Ammon's horn (tissue), 1 donor: Measurements from ENCODE around the gene NOS3.
"Not testable (repeated sequence)": the region's sequence is repeated elsewhere in the genome, so short reads cannot be mapped to it uniquely, and the experiment has no call there.

ENCODE experiments used
- DNase-seq: peaks from one replicate; pipeline ENCODE4 v3.0.0-alpha.2; 2016; ENCODE audit warnings: low spot score

NOS3 gene

GRCh38 chr7:151038951-151039849 is 48.4 kb downstream of the NOS3 start:
- DNase-seq: no peak

- DNase-seq: no peak
Measured at GRCh38 chr7:151039850-151040548, 49.2 kb downstream of the NOS3 start.

GRCh38 chr7:151040616-151041375 is 50.0 kb downstream of the NOS3 start:
- no peak for DNase-seq

- not testable (repeated sequence) for DNase-seq
Measured at GRCh38 chr7:151043449-151043848, 52.6 kb downstream of the NOS3 start.

GRCh38 chr7:151043959-151044358 is 53.1 kb downstream of the NOS3 start:
- DNase-seq: no peak

GRCh38 chr7:151045262-151045661 is 54.4 kb downstream of the NOS3 start:
- DNase-seq: no peak

GRCh38 chr7:151045967-151046366 is 55.1 kb downstream of the NOS3 start:
- no peak for DNase-seq

GRCh38 chr7:151046603-151047573 is 56.1 kb downstream of the NOS3 start:
- DNase-seq: peak; percentile 77

- no peak for DNase-seq
Measured at GRCh38 chr7:151047976-151048815, 57.4 kb downstream of the NOS3 start, which contains the start of gene ASIC3. Gene ASIC3, plus strand, starts transcription at chr7:151048531. Its CDS starts 355 bp downstream, at chr7:151048886.

GRCh38 chr7:151048911-151049463 is 58.2 kb downstream of the NOS3 start:
- no peak for DNase-seq

- DNase-seq: peak; percentile 40
Measured at GRCh38 chr7:151051108-151051507, 60.3 kb downstream of the NOS3 start.

GRCh38 chr7:151053096-151053495 is 62.3 kb downstream of the NOS3 start:
- DNase-seq: no peak

GRCh38 chr7:151053751-151054150 is 62.9 kb downstream of the NOS3 start:
- DNase-seq: no peak

GRCh38 chr7:151056283-151056665 is 65.5 kb downstream of the NOS3 start:
- no peak for DNase-seq

GRCh38 chr7:151056666-151057505 is 66.1 kb downstream of the NOS3 start:
- DNase-seq: no peak

GRCh38 chr7:151057506-151057988 is 66.7 kb downstream of the NOS3 start, which contains the start of gene CDK5:
Gene CDK5, minus strand, starts transcription at chr7:151057897. Its CDS starts 49 bp downstream, at chr7:151057848.
- no peak for DNase-seq

- DNase-seq: peak; percentile 100
Measured at GRCh38 chr7:151057989-151058780, 67.4 kb downstream of the NOS3 start.
